Activated naive CD8-positive, alpha-beta T cell treated with anti-CD3 and anti-CD28 coated beads, Interleukin-2, amount 10 ng/mL, durations not matched to agents 7 days and 5 days (primary cell): ENCODE data around the gene SMCO3. TPM values are rescaled to one million over a fixed set of nuclear protein-coding genes. Genes with fewer than 3 reads are reported as not detected.

Experiments
- ATAC-seq: fragments of 150-1000 bp; cut with Tn5 transposase; one replicate; pipeline ENCODE4 v1.10.0; 2021; ENCODE audit warnings: low read depth, moderate library complexity
- POLR2A ChIA-PET: fragments of 350-600 bp; sonication (Branson Sonifier 250); formaldehyde crosslinking; loops from one replicate; lab custom pipeline; 2021; ENCODE audit warnings: antibody characterized with exemption; lab: Charles Lee
- DNase-seq: peaks from one replicate; pipeline ENCODE4 v3.0.0; 2021
- H3K27ac Mint-ChIP-seq: one replicate; pipeline ENCODE4 v1.8.0; 2022; ENCODE audit warnings: mild to moderate bottlenecking, mixed read lengths
- H3K27me3 Mint-ChIP-seq: one replicate; pipeline ENCODE4 v1.8.0; 2022; ENCODE audit warnings: mild to moderate bottlenecking, moderate library complexity, mixed read lengths
- H3K36me3 Mint-ChIP-seq: one replicate; pipeline ENCODE4 v1.8.0; 2021; ENCODE audit warnings: mild to moderate bottlenecking, mixed read lengths
- H3K4me1 Mint-ChIP-seq: one replicate; pipeline ENCODE4 v1.8.0; 2021; ENCODE audit warnings: mixed read lengths
- H3K4me3 Mint-ChIP-seq: one replicate; pipeline ENCODE4 v1.8.0; 2022; ENCODE audit warnings: mild to moderate bottlenecking, moderate library complexity, mixed read lengths
- H3K9me3 Mint-ChIP-seq: one replicate; pipeline ENCODE4 v1.8.0; 2021; ENCODE audit warnings: mixed read lengths
- total RNA-seq, 2 experiments: library from RNA; stranded (reverse); gene quantifications; one replicate each; pipeline ENCODE4 v1.2.3, GENCODE V29; 2021

SMCO3 gene
- total RNA-seq, 2 experiments from 2014 or later, result not detected

GRCh38 chr12:14842315-14842714 lies 28.3 kb upstream of the SMCO3 start:
- DNase-seq (no peak), ATAC-seq (no peak)
- Mint-ChIP-seq H3K36me3 (peaks cover 2% of the 10 kb centered on the region), H3K4me1 (peaks cover 6% of the 10 kb centered on the region), H3K27ac (no peak overlapping the region), H3K4me3 (no peak overlapping the region), H3K9me3 (no peaks in the 10 kb centered on the region), H3K27me3 (peaks cover 5% of the 10 kb centered on the region)
- POLR2A ChIA-PET, result no interaction called here

- Mint-ChIP-seq H3K36me3 (peaks cover 2% of the 10 kb centered on the region), H3K27me3 (peaks cover 5% of the 10 kb centered on the region), H3K27ac (no peak overlapping the region), H3K4me1 (peaks cover 6% of the 10 kb centered on the region), H3K4me3 (no peak overlapping the region), H3K9me3 (no peaks in the 10 kb centered on the region)
- POLR2A ChIA-PET, result no interaction called here
- no peak for ATAC-seq
- DNase-seq, result no peak
Observed at GRCh38 chr12:14841761-14842160, 27.8 kb upstream of the SMCO3 start.

GRCh38 chr12:14840616-14841015 lies 26.6 kb upstream of the SMCO3 start:
- H3K27ac Mint-ChIP-seq, result no peak overlapping the region
- POLR2A ChIA-PET, result no interaction called here
- peaks cover 7% of the 10 kb centered on the region for H3K27me3 Mint-ChIP-seq
- H3K36me3 Mint-ChIP-seq, result peaks cover 2% of the 10 kb centered on the region
- no peak for ATAC-seq
- no peak for DNase-seq
- H3K9me3 Mint-ChIP-seq, result no peaks in the 10 kb centered on the region
- H3K4me3 Mint-ChIP-seq, result no peak overlapping the region
- H3K4me1 Mint-ChIP-seq, result peaks cover 4% of the 10 kb centered on the region

- H3K4me1 Mint-ChIP-seq, result no peaks in the 10 kb centered on the region
- no peaks in the 10 kb centered on the region for H3K9me3 Mint-ChIP-seq
- no peak overlapping the region for H3K4me3 Mint-ChIP-seq
- ATAC-seq (no peak), DNase-seq (no peak)
- H3K27ac Mint-ChIP-seq, result no peak overlapping the region
- H3K27me3 Mint-ChIP-seq, result peaks cover 10% of the 10 kb centered on the region
- peaks cover 2% of the 10 kb centered on the region for H3K36me3 Mint-ChIP-seq
- POLR2A ChIA-PET, result no interaction called here
Observed at GRCh38 chr12:14839262-14839661, 25.3 kb upstream of the SMCO3 start.

GRCh38 chr12:14836336-14837210 lies 22.6 kb upstream of the SMCO3 start:
- Mint-ChIP-seq H3K9me3 (no peaks in the 10 kb centered on the region), H3K27me3 (peaks cover 18% of the 10 kb centered on the region), H3K27ac (no peak overlapping the region), H3K4me1 (no peaks in the 10 kb centered on the region), H3K36me3 (peaks cover 2% of the 10 kb centered on the region), H3K4me3 (no peak overlapping the region)
- ATAC-seq, result no peak
- POLR2A ChIA-PET, result no interaction called here
- no peak for DNase-seq

GRCh38 chr12:14834509-14834908 lies 20.5 kb upstream of the SMCO3 start:
- DNase-seq (no peak), ATAC-seq (no peak)
- no peak overlapping the region for H3K4me3 Mint-ChIP-seq
- no peak overlapping the region for H3K27ac Mint-ChIP-seq
- POLR2A ChIA-PET, result no interaction called here
- peaks cover 2% of the 10 kb centered on the region for H3K36me3 Mint-ChIP-seq
- no peaks in the 10 kb centered on the region for H3K9me3 Mint-ChIP-seq
- no peaks in the 10 kb centered on the region for H3K4me1 Mint-ChIP-seq
- H3K27me3 Mint-ChIP-seq, result peaks cover 18% of the 10 kb centered on the region

GRCh38 chr12:14833952-14834351 lies 20.0 kb upstream of the SMCO3 start:
- no peaks in the 10 kb centered on the region for H3K4me1 Mint-ChIP-seq
- H3K27me3 Mint-ChIP-seq, result peaks cover 15% of the 10 kb centered on the region
- DNase-seq (no peak), ATAC-seq (no peak)
- H3K36me3 Mint-ChIP-seq, result no peaks in the 10 kb centered on the region
- POLR2A ChIA-PET, result no interaction called here
- H3K9me3 Mint-ChIP-seq, result no peaks in the 10 kb centered on the region
- H3K4me3 Mint-ChIP-seq, result no peak overlapping the region
- no peak overlapping the region for H3K27ac Mint-ChIP-seq

- POLR2A ChIA-PET, result no interaction called here
- no peaks in the 10 kb centered on the region for H3K36me3 Mint-ChIP-seq
- H3K9me3 Mint-ChIP-seq, result no peaks in the 10 kb centered on the region
- ATAC-seq, result no peak
- H3K4me1 Mint-ChIP-seq, result no peaks in the 10 kb centered on the region
- H3K27ac Mint-ChIP-seq, result no peak overlapping the region
- no peak overlapping the region for H3K4me3 Mint-ChIP-seq
- DNase-seq, result no peak
- H3K27me3 Mint-ChIP-seq, result peaks cover 15% of the 10 kb centered on the region
Observed at GRCh38 chr12:14833336-14833735, 19.4 kb upstream of the SMCO3 start.

GRCh38 chr12:14828892-14829291 lies 14.9 kb upstream of the SMCO3 start:
- no peaks in the 10 kb centered on the region for H3K9me3 Mint-ChIP-seq
- H3K4me3 Mint-ChIP-seq, result no peak overlapping the region
- POLR2A ChIA-PET, result no interaction called here
- H3K36me3 Mint-ChIP-seq, result no peaks in the 10 kb centered on the region
- no peak for DNase-seq
- no peak overlapping the region for H3K27ac Mint-ChIP-seq
- no peaks in the 10 kb centered on the region for H3K4me1 Mint-ChIP-seq
- no peak for ATAC-seq
- peaks cover 8% of the 10 kb centered on the region for H3K27me3 Mint-ChIP-seq

GRCh38 chr12:14827043-14827442 lies 13.1 kb upstream of the SMCO3 start:
- Mint-ChIP-seq H3K9me3 (no peaks in the 10 kb centered on the region), H3K27me3 (peaks cover 5% of the 10 kb centered on the region), H3K27ac (no peak overlapping the region), H3K4me1 (no peaks in the 10 kb centered on the region), H3K4me3 (no peak overlapping the region), H3K36me3 (no peaks in the 10 kb centered on the region)
- POLR2A ChIA-PET, result no interaction called here
- ATAC-seq, result no peak
- no peak for DNase-seq

GRCh38 chr12:14826491-14826890 lies 12.5 kb upstream of the SMCO3 start:
- no peak for ATAC-seq
- Mint-ChIP-seq H3K9me3 (no peaks in the 10 kb centered on the region), H3K36me3 (no peaks in the 10 kb centered on the region), H3K27me3 (peaks cover 2% of the 10 kb centered on the region), H3K4me1 (no peaks in the 10 kb centered on the region), H3K4me3 (no peak overlapping the region), H3K27ac (no peak overlapping the region)
- no peak for DNase-seq
- POLR2A ChIA-PET, result no interaction called here

GRCh38 chr12:14825256-14825655 lies 11.3 kb upstream of the SMCO3 start:
- Mint-ChIP-seq H3K27me3 (peaks cover 3% of the 10 kb centered on the region), H3K27ac (no peak overlapping the region), H3K9me3 (no peaks in the 10 kb centered on the region), H3K36me3 (no peaks in the 10 kb centered on the region), H3K4me3 (no peak overlapping the region), H3K4me1 (no peaks in the 10 kb centered on the region)
- ATAC-seq (no peak), DNase-seq (no peak)
- POLR2A ChIA-PET, result no interaction called here

GRCh38 chr12:14824012-14824634 lies 10.1 kb upstream of the SMCO3 start:
- POLR2A ChIA-PET, result no interaction called here
- Mint-ChIP-seq H3K27me3 (peaks cover 4% of the 10 kb centered on the region), H3K4me3 (no peak overlapping the region), H3K36me3 (no peaks in the 10 kb centered on the region), H3K4me1 (no peaks in the 10 kb centered on the region), H3K9me3 (no peaks in the 10 kb centered on the region), H3K27ac (no peak overlapping the region)
- DNase-seq (no peak), ATAC-seq (no peak)

- no peak for ATAC-seq
Observed at GRCh38 chr12:14811486-14811885, 2.5 kb downstream of the SMCO3 start.

More at GRCh38 chr12:14811486-14811885, 2.5 kb downstream of the SMCO3 start:
- H3K4me3 Mint-ChIP-seq, result no peak overlapping the region
- H3K9me3 Mint-ChIP-seq, result no peaks in the 10 kb centered on the region
- POLR2A ChIA-PET, result interaction anchor here (1.6 kb wide), 1 partner anchor 40 kb away, joined by 4 read pairs; a partner anchor contains a TSS
- H3K36me3 Mint-ChIP-seq, result no peaks in the 10 kb centered on the region
- H3K27ac Mint-ChIP-seq, result no peak overlapping the region
- H3K4me1 Mint-ChIP-seq, result peaks cover 7% of the 10 kb centered on the region
- DNase-seq, result no peak
- H3K27me3 Mint-ChIP-seq, result no peaks in the 10 kb centered on the region
